ENCODE data around the gene IFTAP. TPM values are rescaled to one million over a fixed set of nuclear protein-coding genes. Genes with fewer than 3 reads are reported as not detected.

The IFTAP gene
- polyA plus RNA-seq, 4 donors, result 47.7 to 70.0 (median 57.5) TPM

DNA sequence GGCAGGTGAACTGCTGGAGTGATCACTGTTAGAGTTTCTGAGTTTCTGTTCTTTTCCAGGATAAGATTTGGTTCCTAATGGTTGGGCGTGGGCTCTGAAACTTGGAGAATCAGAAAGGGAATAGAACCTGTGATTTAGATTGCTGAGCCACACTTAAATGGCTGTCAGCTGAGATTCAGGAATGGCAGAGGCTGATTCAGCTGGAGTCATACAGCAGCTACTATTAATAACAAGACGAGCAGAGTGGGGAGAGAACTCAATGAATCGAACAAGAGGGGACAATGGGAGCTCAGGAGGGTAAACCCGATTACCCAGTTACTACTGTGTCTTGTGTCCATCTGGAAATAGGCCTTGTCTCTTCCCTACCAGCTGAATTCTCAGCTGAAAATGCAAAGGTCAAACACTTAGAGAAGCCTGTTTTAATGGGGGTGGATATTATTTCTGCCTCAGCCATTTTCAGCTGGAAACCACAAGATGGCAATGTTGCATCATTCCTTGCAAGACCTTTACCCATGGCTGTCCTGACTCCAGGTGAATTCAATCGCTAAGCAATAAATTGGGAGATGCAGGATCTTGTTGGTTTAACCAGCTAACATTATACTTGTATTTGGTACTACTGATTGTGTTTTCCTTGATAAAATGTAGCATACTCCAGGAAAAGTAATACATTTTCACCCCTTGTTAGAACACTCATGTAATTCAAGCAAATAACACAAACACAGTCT lies 108.2 kb downstream of the IFTAP start:
- peak; percentile 64 to 71 (median 70) for DNase-seq (ENCODE audit: low read depth in 4 of 4, low spot score in 3 of 4)

DNA sequence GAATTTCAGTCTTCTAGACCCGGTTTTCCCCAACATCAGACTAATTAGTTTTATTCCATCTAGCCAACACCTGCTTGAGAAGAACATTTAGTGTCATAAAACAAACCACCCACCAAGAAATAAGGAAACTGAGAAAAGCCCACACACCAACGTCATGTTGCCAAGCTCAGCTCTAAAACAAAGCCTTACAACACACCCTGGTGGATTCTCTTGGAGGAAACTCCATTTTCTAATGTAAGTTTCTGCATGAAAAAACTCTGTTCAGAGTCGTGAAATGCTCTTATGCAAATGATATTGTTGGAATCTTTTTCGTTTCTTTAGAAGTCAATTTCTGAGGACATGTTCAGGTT lies 108.7 kb downstream of the IFTAP start:
- DNase-seq (ENCODE audit: low read depth in 4 of 4, low spot score in 3 of 4), result no peak

Other genes with a start within 250 kb of the IFTAP start
- gene TRAF6, start 84.2 kb upstream of the IFTAP start, polyA plus RNA-seq (ENCODE audit: insufficient read length in 4 of 4), result 10 to 100 TPM; 12.4 to 18.8 (median 17.2) TPM
- 1 to 10 TPM; 1.3 to 3.3 (median 2.9) TPM for gene RAG1, start 26.5 kb upstream of the IFTAP start, polyA plus RNA-seq (ENCODE audit: insufficient read length in 4 of 4)
- gene RAG2, start 3.7 kb downstream of the IFTAP start, polyA plus RNA-seq (ENCODE audit: insufficient read length in 4 of 4), result 1 to 10 TPM in 1 of 4 donors, under 1 TPM in 3; 0.30 to 1.1 (median 0.57) TPM

Measured in left renal pelvis (tissue), 4 donors.